D721Med (cell line): ENCODE data around the gene NFATC1.

ENCODE experiments used
- DNase-seq: peaks from one replicate; pipeline ENCODE4 v3.0.0; 2011; ENCODE audit warnings: low spot score; ENCODE audit not compliant: insufficient read length
- FAIRE-seq: peaks from 2 replicates; lab custom pipeline; 2011; peaks lifted over from hg19 to GRCh38; lab: Jason Lieb, UNC
- CTCF ChIP-seq: IDR thresholded peaks from 2 replicates; pipeline ENCODE4 v1.5.1; 2012; ENCODE audit warnings: mild to moderate bottlenecking, control low read depth; ENCODE audit not compliant: insufficient read depth; ENCODE audit errors: missing control alignments

The NFATC1 gene

GRCh38 chr18:79554945-79555645, 159.4 kb downstream of the NFATC1 start:
- no peak for DNase-seq
- no peak for TF ChIP-seq CTCF
- FAIRE-seq: no peak

GRCh38 chr18:79555885-79556284, 160.2 kb downstream of the NFATC1 start:
- DNase-seq (no peak), FAIRE-seq (no peak)
- no peak for TF ChIP-seq CTCF

- TF ChIP-seq CTCF: no peak
- DNase-seq: no peak
Observed at GRCh38 chr18:79556829-79557585, 161.3 kb downstream of the NFATC1 start.

GRCh38 chr18:79558196-79558932, 162.6 kb downstream of the NFATC1 start:
- TF ChIP-seq CTCF: no peak
- FAIRE-seq: no peak
- DNase-seq: no peak

More at GRCh38 chr18:79556829-79557585, 161.3 kb downstream of the NFATC1 start:
- FAIRE-seq: no peak

GRCh38 chr18:79558933-79559416, 163.2 kb downstream of the NFATC1 start:
- no peak for FAIRE-seq
- no peak for TF ChIP-seq CTCF
- no peak for DNase-seq

GRCh38 chr18:79559436-79559835, 163.7 kb downstream of the NFATC1 start:
- no peak for FAIRE-seq
- no peak for TF ChIP-seq CTCF
- no peak for DNase-seq
